H7 (cell line): Measurements from ENCODE around the gene AK8. TPM values are rescaled to one million over a fixed set of nuclear protein-coding genes. Genes with fewer than 3 reads are reported as not detected.

Source experiments
- DNase-seq: peaks from one replicate; pipeline ENCODE4 v3.0.0; 2012
- H3K27me3 ChIP-seq: 2 replicates; pipeline ENCODE4 v1.6.0; 2011; ENCODE audit warnings: mild to moderate bottlenecking, low read length; ENCODE audit not compliant: control insufficient read depth, insufficient read depth
- H3K36me3 ChIP-seq: replicated peaks from 2 replicates; pipeline ENCODE4 v1.5.1; 2011; ENCODE audit warnings: low read length; ENCODE audit not compliant: control insufficient read depth, insufficient read depth
- H3K4me3 ChIP-seq: 2 replicates; pipeline ENCODE4 v1.5.1; 2011; ENCODE audit warnings: low read depth, mild to moderate bottlenecking, control low read depth, low read length, moderate library complexity; ENCODE audit not compliant: insufficient read depth
- total RNA-seq: library from RNA; depleted of rRNA; stranded (reverse); fragments of >200 nt; shearing (Covaris generic); gene quantifications from 2 replicates; pipeline ENCODE4 v1.2.3, GENCODE V29; 2014

Gene AK8
- total RNA-seq, 1 experiment from 2014 or later, result 0.24 TPM

DNA sequence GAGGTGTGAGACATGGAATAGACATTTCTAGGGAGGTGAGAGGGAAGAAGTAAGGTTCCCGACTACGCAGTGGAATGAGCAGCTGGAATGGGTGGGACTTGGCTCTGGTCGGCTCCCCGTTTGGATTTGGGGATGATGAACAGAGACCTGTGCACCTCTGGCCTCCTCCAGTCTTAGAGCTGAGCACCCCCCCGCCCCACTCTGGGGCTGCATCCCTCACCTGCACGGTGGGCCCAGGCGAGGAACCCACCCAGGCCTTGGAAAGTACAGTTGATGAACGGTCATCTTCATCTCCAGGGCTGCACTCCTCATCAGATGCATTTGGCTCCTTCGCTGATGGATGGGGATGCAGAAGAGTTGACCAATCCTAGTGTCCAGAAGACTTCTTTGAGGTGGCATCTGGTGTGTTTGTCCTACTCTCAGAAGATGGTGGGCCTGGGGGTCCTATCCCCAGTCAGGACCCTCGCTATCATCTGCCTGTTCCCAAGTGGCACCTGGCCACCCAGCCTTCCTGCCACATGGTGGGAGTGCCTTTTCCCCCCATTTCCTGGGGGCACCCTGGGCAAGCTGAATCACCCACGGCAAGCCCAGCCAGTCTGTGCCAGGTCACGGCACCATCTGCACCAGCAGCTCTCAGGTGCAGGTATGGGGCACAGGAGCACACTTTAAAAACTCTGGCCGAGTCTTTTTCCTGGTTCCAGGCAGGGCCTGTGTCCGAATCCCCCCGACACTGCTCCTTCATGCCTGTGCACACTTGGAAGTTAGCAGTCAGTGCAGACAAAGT, 137.4 kb downstream of the AK8 start:
- Histone ChIP-seq H3K36me3 (no peaks in the 10 kb centered on the region), H3K4me3 (no peak overlapping the region), H3K27me3 (peaks cover 23% of the 10 kb centered on the region)
- no peak for DNase-seq

DNA sequence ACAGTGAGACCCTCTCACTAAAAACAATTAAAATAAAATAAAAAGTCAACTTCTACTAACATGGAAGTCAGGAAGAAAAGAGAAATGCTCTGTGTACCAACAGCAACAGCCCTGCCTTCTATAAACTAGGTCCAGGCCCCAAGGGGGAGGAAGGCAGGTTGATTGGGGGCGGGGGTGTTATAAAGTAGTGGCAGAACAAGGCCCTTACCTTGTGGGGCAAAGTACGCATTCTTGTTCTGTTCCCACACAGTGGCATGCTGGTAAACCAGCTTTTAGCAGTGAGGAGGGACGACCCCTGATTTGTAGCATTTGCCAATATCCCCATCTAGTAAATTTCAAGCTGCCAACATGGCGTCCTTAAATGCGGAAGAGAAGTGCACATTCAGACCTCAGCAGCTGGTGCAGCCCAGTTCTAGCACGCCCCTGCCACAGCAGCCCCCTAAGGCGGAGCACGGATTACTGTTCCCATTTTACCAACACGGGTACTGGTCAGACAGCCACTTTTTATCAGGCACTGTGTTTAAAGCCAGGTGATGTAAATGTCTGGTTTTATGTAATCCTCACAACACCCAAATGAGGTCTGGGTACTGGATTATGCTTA, 138.3 kb downstream of the AK8 start:
- peaks cover 16% of the 10 kb centered on the region for H3K27me3 ChIP-seq
- H3K36me3 ChIP-seq, result no peaks in the 10 kb centered on the region
- no peak for DNase-seq
- H3K4me3 ChIP-seq, result no peak overlapping the region

DNA sequence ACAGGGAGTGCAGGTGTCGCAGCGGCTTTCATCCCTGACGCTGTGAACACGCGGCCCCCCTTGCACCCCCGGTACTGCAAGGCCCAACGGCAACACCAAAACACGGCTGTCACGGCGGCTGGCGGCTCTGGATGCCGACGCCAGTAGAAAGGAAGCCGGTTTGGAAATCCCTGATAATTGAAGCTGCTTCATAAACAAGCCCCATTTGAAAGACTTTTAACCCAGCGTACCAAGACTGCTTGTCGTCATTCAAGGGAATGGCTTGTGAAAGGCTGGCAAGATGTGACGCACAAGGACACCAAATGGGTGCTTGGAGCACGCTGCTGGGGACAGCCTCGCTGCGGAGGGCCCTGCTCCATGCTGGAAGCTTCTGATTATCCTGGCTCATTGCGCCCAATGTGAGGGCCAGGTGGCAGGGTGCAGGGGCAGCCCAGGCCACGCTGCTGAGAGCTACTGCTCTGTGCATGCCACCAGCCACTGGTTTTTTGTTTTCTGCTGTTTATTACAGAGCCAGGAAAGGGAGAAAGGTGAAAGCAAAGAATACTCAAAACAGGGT, 144.7 kb downstream of the AK8 start:
- no peak for DNase-seq

DNA sequence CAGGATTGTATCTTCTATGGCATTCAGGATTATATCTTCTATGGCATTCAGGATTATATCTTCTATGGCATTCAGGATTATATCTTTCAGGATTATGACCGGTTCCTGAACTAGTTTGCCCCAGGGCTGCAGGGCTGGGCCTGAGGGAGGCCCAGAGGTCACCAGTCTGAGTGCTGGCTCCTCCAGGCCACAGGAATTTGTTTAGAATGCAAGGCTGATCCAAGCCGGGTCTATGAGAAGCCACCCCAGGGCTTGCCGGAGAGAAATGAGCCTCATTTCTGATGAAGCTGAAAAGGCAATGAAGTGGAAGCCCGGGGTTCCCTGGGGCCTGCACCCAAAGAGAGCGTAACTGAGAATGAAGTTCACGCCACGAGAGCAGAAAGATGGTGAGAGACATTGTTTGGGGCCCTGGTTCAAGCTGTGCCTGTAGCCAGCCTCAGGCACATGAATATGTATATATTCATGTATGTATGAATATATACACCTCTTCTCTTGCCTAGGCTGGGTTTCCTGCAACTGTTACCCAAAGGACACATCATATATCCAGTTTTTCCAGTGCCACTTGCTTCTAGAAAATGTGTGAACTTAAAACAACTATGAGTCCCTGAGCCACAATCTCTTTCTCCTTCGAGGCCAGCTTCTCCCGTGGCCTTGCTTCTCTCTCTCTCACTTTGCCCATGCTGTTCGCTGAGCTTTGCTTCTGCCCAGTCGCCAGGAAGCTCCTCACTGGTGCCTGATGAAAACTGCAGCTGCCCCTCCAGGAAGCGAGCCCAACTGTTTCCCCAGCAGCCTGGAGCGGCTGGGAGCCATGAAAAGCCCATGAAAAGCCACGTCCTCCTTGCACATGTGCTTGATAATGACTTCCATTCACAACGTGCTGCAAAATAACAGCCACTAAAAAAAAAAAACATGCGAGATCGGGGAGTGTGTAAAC, 145.5 kb downstream of the AK8 start:
- no peaks in the 10 kb centered on the region for H3K27me3 ChIP-seq
- no peaks in the 10 kb centered on the region for H3K36me3 ChIP-seq
- DNase-seq, result no peak
- no peak overlapping the region for H3K4me3 ChIP-seq

More for the DNA sequence above, 144.7 kb downstream of the AK8 start:
- no peaks in the 10 kb centered on the region for H3K36me3 ChIP-seq
- H3K4me3 ChIP-seq, result no peak overlapping the region
- H3K27me3 ChIP-seq, result no peaks in the 10 kb centered on the region

DNA sequence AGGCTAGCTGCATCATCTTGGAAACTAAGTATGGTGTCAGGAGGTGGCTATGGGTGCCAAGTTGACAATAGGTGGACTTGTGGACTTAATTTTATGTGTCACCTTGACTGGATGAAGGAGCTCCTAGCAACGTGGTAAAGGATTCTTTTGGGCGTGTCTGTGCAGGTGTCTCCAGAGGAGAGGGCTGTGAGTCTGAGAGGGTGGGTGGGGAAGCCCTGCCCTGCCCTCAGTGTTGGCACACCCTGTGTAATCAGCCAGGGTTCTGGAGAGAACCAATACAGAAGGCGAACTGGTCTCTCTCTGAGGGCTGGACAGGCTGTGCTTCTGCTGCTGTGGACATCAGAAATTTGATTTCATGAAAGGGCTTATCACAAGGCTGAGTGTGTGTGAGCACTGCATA, 146.9 kb downstream of the AK8 start:
- Histone ChIP-seq H3K4me3 (no peak overlapping the region), H3K36me3 (no peaks in the 10 kb centered on the region), H3K27me3 (no peaks in the 10 kb centered on the region)
- DNase-seq, result no peak

DNA sequence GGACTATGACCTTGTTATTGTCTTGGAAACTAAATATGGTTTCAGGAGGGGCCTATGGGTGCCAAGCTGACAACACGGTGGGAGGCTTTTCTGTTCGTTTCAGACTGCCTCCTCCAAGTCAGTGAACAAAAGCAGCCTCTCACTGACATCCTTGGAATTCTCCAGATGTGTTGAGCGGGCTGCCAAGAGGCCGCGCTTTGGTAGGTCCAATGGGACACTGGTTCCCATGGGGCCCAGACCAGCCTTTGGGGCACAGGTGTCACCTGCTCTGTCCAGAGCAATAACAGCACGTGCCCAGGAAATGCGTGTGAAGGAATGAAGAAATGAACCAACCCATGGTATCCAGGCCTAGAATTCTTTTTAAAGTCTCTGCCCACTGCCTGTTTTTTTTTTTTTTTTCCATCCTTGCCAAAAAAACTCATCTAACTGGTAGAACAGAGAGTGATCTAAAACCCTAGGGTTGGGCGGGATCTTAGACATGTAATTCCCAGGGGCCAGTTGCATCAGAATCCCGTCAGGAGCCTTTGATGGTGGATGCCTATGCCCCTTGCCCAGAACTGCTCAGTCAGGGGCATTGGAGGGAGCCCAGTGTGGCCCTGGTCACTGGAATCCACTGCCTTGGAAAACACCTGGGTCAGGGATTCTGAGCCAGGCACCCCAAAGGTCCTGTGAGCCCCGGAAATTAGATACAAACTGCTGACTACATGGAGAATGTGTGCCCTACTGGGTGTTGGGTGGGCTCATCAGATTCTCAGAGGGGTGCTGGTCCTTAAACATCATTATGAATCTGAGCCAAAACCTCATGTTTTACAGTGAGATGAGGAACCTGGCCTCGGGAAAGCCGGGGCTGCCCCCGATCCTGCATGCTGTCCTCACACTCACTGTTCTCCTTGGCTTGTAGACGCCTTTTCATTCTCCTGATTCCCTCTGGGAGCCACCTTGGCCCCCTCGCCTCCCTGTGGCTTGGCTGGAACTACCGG, 147.7 kb downstream of the AK8 start:
- no peaks in the 10 kb centered on the region for H3K27me3 ChIP-seq
- no peak overlapping the region for H3K4me3 ChIP-seq
- DNase-seq, result no peak

DNA sequence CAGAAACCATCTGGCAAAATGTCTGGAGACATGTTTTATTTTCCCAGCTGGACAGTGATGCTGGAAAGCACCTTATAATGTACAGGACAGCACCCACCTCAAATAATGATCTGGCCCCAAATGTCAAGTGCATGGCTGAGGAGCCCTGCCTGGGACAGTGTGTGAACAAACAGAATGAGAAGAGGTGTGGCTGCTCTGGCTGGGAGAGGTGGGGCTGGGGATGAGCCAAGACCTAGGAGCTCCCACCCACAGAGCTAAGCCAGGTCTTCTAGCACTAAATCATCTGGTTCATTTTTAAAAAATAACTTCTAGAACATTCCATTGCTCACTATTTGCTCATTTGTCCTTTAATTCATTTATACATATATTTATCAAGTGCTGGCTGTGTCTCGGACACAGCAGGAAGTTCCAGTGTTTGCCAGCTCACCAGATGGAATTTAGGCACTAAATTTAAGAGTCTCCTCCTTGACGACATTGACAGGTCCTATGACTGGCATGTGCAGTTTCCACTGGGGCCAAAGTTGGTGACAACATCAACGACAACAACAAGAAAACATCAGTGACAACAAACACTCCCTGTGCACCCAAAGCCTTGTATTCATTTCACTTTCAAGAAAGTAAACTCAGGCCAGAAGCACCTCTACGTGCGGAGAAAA, 148.7 kb downstream of the AK8 start:
- Histone ChIP-seq H3K36me3 (no peaks in the 10 kb centered on the region), H3K27me3 (no peaks in the 10 kb centered on the region), H3K4me3 (no peak overlapping the region)
- no peak for DNase-seq

More for the DNA sequence above, 147.7 kb downstream of the AK8 start:
- no peaks in the 10 kb centered on the region for H3K36me3 ChIP-seq

DNA sequence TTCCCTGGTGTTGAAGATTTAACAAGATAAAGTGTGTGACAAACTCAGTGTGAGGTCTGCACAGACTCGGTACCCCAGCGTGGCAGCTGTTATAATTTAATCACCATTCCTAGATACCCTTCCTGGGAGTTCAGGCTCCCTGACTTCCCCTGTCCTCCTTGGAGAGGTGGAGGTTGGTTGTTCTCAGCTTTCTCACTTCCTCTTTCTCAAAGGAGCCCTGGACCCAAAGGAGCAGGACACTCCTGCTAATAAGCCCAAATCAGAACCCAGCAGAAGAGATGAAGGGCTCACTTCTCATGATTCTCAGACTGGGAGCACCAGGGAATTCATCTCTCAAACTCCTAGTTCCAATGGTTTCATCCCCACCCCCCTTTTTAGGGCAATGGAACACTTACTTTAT, 149.6 kb downstream of the AK8 start:
- no peaks in the 10 kb centered on the region for H3K27me3 ChIP-seq
- no peaks in the 10 kb centered on the region for H3K36me3 ChIP-seq
- no peak for DNase-seq
- H3K4me3 ChIP-seq, result no peak overlapping the region

DNA sequence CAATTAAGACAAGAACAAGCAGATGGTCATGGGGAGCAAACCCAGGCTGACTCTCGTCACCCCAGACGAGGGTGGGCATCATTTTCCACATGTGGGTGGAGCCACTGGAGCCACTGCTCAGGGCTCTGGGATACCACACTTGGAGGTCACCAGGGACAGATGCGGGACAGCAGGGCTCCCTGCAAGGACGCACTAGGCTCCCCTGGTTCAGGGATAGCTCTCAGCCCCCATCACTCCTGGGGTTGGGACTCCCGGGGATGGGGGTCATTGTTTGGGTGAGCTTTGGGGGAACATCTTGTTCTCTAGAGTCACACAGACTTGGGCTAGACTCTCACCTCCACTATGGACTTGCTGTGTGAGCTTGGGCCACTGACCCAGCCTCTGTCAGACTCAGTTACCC, 150.0 kb downstream of the AK8 start:
- no peak for DNase-seq
- Histone ChIP-seq H3K27me3 (no peaks in the 10 kb centered on the region), H3K4me3 (no peak overlapping the region), H3K36me3 (no peaks in the 10 kb centered on the region)

DNA sequence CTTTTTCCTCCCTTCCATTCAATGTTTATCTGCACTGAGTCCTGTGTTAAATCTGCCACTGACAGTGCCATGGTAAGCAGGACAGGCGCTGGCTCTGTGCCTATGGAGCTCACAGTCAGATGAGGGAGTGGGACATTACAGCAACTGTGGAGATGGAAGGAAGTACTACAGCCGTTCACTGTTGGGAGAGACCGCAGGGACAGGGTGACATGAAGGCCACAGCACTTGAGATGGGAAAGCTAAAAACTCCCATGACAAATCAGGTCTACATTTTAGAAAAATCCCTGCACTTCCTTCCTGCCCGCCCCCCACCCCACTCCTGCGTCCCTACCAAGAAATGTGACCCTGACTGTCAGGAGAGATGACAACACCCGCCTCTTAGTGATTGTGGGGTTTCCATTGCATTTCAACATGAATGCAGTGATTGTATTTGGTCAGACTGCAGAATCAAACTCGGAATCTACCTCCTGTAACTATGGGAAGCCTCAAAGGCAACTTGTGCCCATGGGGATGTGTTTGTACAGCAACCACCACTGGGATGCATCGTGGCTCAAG, 151.4 kb downstream of the AK8 start:
- no peaks in the 10 kb centered on the region for H3K27me3 ChIP-seq
- no peak overlapping the region for H3K4me3 ChIP-seq
- H3K36me3 ChIP-seq, result no peaks in the 10 kb centered on the region
- DNase-seq, result no peak

DNA sequence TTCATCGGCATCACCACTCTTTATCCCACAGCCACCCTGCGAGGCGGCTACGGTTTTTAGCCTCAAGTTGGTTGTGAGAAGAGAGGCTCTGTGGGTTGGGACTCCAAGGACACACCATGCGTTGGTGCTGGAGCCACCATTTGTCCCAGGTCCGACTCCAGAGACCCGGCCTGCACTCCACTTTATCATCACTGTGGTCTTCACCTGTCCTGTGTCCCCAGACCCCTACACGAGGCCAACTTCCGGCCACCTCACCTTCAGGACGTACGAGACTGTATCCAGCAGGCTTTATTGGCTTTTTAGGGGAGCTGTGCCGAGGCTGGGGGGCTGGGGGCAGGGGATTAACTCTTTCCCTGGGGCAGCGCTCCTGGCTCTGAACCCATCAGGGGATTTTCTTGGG, 152.8 kb downstream of the AK8 start:
- DNase-seq, result no peak
- Histone ChIP-seq H3K36me3 (no peaks in the 10 kb centered on the region), H3K4me3 (no peak overlapping the region), H3K27me3 (no peaks in the 10 kb centered on the region)

DNA sequence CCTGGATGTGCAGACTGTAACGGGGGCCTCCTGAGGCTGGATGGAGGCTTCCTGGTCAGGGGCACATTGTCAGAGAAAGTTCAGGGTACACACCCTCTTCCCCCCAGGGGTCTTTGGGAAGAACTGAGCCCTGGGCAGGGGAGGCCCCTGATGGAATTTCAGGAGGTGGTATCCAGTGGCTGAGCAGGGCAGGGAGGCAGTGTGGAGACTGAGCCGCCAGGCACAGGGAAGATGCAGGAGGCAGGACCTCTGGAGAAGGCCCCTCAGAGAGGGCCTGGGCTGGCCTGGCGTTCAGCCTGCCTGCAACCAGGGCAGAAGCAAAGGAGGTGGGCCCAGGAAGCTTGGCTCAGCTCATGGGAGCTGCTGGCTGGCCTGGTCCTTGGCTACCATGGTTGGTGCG, 154.3 kb downstream of the AK8 start:
- Histone ChIP-seq H3K27me3 (no peaks in the 10 kb centered on the region), H3K4me3 (no peak overlapping the region)

DNA sequence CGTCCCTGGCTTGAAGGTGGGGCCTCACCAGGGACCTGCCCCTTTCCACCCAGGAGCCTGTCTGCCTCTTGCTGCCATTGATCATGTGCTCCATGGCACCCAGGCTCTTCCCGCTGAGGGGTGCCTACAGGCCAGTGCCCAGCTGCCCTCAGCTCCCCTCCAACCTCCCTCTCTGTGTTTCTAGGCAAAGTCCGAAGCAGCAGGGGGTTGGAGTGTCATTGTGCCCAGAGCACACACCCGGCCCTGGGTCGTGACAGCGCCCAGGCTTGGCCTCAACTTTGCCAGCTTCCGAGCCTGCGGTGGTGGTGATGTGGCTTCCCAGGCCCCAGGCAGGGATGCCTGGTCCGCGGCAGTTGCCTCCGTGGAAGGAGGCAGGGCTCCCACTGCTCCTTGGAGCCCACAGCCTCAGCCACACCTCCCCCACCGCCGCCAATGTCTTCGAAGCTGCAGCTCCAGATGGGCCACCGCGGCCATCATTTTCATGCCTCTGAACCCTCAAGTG, 155.5 kb downstream of the AK8 start:
- no peaks in the 10 kb centered on the region for H3K36me3 ChIP-seq
- H3K27me3 ChIP-seq, result no peaks in the 10 kb centered on the region
- no peak for DNase-seq
- no peak overlapping the region for H3K4me3 ChIP-seq

More for the DNA sequence above, 154.3 kb downstream of the AK8 start:
- DNase-seq, result no peak
- H3K36me3 ChIP-seq, result no peaks in the 10 kb centered on the region
